Muscle layer of colon (tissue), 2 donors: ENCODE measurements around the gene SCTR.

Source experiments
- H3K27ac ChIP-seq: one replicate; pipeline ENCODE4 v1.7.0; 2013; ENCODE audit warnings: low read depth, mild to moderate bottlenecking, low read length, moderate library complexity
- H3K27me3 ChIP-seq, 2 donors: one replicate each; pipeline ENCODE4 v1.7.0; 2013; ENCODE audit warnings: low read length in 2 of 2, mild to moderate bottlenecking in 2 of 2; ENCODE audit not compliant: insufficient read depth in 2 of 2, control insufficient read depth in 1 of 2
- H3K36me3 ChIP-seq: one replicate; pipeline ENCODE4 v1.7.0; 2013; ENCODE audit warnings: mild to moderate bottlenecking, low read length; ENCODE audit not compliant: insufficient read depth
- H3K4me1 ChIP-seq: one replicate; pipeline ENCODE4 v1.7.0; 2013; ENCODE audit warnings: mild to moderate bottlenecking, low read length; ENCODE audit not compliant: insufficient read depth
- H3K4me3 ChIP-seq, 2 donors: one replicate each; pipeline ENCODE4 v1.7.0; 2013; ENCODE audit warnings: low read length in 2 of 2, low read depth in 1 of 2, mild to moderate bottlenecking in 1 of 2, moderate library complexity in 1 of 2
- H3K9ac ChIP-seq: one replicate; pipeline ENCODE4 v1.7.0; 2013; ENCODE audit warnings: low read length
- H3K9me3 ChIP-seq: one replicate; pipeline ENCODE4 v1.7.0; 2013; ENCODE audit warnings: mild to moderate bottlenecking, low read length
- donor health status: abdominal sarcoma.
- donor health status: Adenocarcinoma of cecum.

SCTR gene

DNA sequence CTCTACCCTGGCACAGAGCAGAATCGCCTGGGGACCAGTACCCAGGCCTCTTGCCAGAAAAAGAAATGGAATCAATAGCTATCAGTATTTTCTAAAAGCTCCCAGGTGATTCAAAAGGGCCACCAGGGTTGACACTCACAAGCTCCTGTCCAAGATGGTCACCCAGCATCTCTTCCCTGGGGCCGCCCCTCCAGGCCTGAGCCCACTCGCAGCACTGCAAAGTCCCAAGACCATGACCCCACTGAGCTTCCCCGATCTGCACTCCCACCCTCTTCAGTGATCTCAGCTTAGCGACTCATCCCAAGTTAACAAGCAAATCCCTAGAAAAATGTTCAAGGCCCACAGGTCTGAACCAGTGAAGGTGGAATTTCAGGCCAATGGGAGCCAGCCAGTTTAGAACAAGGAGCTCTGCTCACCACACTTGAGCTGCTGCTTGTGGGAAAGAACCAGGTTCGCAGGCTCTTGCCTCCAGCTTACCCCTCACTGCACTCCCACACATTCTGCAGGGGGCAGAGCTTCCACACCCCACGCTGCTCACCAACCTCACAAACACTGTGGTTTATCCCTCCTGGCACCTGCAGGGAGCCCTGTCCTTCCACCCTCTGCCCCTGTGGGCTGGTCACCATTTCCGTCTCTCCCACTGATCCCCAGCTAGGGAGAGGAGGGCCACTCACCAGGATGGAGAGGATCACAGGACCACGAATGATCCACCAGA lies 72.8 kb downstream of the SCTR start:
- H3K4me3 ChIP-seq = no peak overlapping the region
- peaks cover 0 to 5% of the 10 kb centered on the region in 2 donors for H3K27me3 ChIP-seq
- no peak overlapping the region for H3K9ac ChIP-seq
- no peaks in the 10 kb centered on the region for H3K36me3 ChIP-seq
- no peaks in the 10 kb centered on the region for H3K4me1 ChIP-seq
- H3K9me3 ChIP-seq = no peaks in the 10 kb centered on the region
- H3K27ac ChIP-seq = no peak overlapping the region

DNA sequence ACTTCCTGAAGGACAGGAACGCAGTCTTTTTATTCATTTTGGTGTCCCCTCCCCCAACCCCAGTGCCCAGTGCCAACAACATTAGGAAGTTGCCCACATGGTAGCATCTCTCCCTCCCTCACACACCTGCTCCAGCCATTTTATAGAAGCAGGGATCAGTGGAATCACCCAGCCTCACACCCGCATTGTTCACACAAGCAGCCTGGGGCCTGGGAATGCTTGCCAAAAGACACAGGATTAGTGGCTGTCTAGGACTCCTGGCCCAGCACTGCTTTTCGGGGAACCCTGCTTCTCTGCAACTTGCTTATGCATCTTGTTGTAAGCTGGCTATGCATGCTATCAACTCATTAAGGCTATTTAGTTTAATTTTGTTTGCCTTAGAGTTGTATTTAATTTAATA lies 74.8 kb downstream of the SCTR start:
- no peaks in the 10 kb centered on the region for H3K4me1 ChIP-seq
- H3K36me3 ChIP-seq = no peaks in the 10 kb centered on the region
- H3K9ac ChIP-seq = no peak overlapping the region
- no peak overlapping the region for H3K27ac ChIP-seq
- H3K9me3 ChIP-seq = no peaks in the 10 kb centered on the region
- peaks cover 0 to 5% of the 10 kb centered on the region in 2 donors for H3K27me3 ChIP-seq
- no peak overlapping the region for H3K4me3 ChIP-seq

DNA sequence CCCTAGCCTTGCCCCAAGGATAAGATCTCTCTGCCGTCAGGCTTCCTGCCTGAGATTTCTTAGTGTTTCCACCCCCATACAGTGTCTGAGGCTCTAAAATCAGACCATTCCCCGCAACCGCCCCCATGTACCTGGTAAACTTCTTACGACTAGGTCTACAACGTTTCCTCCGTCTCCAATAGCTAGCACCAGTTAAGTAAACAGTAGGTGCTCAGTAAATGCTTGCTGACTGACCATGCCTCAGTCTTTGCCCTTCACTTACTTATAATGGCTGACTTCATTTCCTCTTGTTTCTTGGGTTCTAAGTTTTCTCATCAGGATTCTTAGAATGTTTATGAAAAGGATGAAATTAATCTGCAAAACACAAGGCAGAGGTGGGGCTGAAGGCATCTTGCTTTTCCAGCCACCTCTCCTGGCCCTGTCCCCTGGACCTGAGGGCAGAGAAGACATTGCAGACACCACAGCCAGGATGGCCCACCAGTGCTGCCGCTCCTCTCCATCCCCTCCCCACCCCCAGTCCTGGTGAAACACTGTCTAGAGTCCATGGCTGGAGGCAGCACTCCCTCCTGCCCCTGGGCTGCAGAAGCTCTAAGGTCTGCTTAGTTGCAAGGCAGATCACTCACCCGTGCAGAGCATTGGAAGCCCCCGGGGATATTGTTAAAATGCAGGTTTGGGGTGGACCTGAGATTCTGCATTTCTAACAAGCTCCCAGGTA lies 75.7 kb downstream of the SCTR start:
- Histone ChIP-seq H3K27me3 (peaks cover 0 to 5% of the 10 kb centered on the region in 2 donors), H3K4me3 (no peak overlapping the region), H3K27ac (no peak overlapping the region), H3K9ac (no peak overlapping the region), H3K36me3 (no peaks in the 10 kb centered on the region), H3K4me1 (no peaks in the 10 kb centered on the region), H3K9me3 (no peaks in the 10 kb centered on the region)

DNA sequence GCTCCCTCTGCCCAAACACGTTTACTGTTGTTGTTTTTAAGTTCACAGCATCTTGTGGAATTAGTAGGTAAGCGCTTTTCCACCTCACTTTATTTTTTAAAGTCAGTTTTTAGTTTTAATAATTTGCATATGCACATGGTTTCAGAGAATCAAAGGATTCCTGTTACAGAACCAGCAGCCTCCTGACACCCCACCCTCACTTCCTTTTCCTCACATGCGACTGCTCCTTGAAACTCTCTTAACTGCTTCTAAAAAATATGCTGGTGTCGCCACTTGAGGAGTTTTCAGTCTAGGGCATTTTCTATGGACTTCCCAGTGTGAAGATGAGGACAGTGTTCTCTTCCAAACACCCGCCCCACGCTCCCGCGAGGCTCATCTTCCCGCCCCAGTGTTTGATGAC lies 78.2 kb downstream of the SCTR start:
- H3K36me3 ChIP-seq = no peaks in the 10 kb centered on the region
- H3K27ac ChIP-seq = no peak overlapping the region
- H3K4me1 ChIP-seq = no peaks in the 10 kb centered on the region
- no peaks in the 10 kb centered on the region for H3K27me3 ChIP-seq
- H3K4me3 ChIP-seq = no peak overlapping the region
- no peaks in the 10 kb centered on the region for H3K9me3 ChIP-seq
- H3K9ac ChIP-seq = no peak overlapping the region

DNA sequence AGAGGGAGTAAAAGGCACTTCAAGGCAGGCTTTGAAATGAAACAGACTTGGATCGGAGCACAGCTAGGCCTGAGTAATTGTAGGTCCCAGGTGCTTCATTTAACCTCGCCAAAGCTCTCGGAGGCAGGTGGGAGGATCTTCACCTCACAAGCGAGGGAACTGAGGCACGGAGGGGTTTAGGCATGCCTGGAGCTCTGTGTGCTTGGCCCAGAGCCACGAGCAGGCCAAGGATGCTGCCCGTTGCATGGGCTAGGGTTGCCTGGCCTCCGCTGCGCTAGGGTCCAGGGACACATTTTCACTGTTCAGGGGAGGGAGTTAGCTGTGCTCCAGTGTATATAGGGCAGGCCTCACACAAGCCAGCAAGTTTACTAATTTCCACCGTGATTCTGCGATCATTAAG lies 81.4 kb downstream of the SCTR start:
- Histone ChIP-seq H3K4me1 (no peaks in the 10 kb centered on the region), H3K36me3 (no peaks in the 10 kb centered on the region), H3K27ac (no peak overlapping the region), H3K9me3 (no peaks in the 10 kb centered on the region), H3K27me3 (no peaks in the 10 kb centered on the region), H3K4me3 (no peak overlapping the region), H3K9ac (no peak overlapping the region)

DNA sequence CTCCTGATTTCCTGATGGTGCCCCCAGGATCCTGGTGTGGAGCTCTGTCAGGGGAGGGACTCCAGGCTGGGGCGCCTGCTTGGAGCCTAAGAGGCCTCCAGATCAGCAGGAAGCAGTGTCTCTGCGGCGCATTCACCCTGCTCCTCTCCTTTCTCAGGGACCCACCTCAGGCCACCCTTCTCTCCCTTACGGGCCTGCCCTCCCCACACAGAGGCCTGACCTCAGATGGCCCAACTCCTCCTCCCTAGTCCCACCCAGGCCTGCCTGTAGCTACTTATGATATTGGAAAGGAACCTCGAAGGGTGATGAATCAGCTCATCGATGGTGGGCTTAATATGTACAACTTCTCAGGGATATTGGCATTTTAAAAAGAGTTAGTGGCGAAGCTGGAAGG lies 82.1 kb downstream of the SCTR start:
- Histone ChIP-seq H3K4me3 (no peak overlapping the region), H3K27ac (no peak overlapping the region), H3K9ac (no peak overlapping the region)

DNA sequence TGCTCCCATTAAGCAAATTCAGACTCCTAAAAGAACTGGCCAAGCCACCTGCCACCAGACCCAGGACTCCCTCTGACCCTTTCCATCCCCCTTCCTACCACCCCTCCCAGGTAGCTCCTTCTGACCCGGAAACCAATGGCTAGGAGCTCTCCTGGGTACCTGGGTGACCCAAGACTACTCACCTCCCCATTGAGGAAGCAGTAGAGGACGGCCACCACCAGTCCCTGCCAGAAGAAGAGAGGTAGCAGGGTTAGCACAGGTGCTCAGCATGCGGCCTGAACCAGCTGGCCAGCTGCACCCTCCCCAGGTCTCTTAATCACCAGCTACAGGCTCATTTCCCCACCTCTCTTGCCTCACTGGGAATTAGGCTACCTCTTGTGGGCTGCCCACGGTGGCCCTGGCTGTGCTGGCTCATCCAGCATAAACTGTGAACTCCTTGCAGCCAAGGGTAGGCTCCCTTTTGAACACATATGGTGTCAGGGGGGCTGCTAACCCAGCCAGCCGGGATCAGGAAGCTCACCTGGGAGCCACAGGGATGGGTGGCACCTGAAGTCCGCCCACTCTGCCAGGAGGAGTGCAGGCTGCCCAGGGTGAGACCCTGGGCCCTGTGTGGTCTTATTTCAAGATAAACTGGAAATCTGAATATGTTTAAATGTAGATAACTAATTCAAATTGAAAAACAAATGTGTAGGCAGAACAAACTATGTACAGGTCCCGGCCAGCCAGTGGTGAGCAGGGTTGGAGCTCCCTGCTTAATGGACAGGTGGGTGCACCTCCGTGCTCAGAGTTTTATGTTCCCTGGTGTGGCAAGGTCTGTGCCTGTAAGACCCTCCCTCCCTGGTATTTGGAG lies 82.7 kb downstream of the SCTR start:
- Histone ChIP-seq H3K4me3 (no peak overlapping the region), H3K4me1 (no peaks in the 10 kb centered on the region), H3K9ac (no peak overlapping the region), H3K36me3 (no peaks in the 10 kb centered on the region), H3K27me3 (no peaks in the 10 kb centered on the region), H3K9me3 (no peaks in the 10 kb centered on the region), H3K27ac (no peak overlapping the region)

More for the DNA sequence above, 82.1 kb downstream of the SCTR start:
- Histone ChIP-seq H3K9me3 (no peaks in the 10 kb centered on the region), H3K4me1 (no peaks in the 10 kb centered on the region), H3K36me3 (no peaks in the 10 kb centered on the region), H3K27me3 (no peaks in the 10 kb centered on the region)

DNA sequence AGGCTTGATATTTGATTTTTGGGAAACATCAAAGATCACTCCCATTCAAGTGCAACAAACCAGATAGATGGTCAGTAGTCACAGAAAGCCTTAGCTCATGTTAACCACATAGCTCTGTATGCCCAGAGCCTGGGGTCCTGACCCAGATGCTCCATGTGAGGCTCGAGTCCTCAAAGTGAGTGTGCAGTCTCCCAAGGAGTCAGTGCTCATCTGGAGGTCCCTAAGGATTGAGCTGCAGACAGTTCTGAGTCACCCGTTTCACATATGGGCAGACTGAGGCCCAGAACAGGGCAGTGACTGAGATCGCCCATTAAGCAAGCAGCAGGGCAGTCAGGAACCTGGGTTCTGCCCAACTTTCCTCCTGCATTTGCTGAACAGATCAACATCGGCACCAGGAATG lies 83.4 kb downstream of the SCTR start:
- Histone ChIP-seq H3K4me3 (no peak overlapping the region), H3K27me3 (no peaks in the 10 kb centered on the region), H3K36me3 (no peaks in the 10 kb centered on the region), H3K27ac (no peak overlapping the region), H3K9ac (no peak overlapping the region), H3K4me1 (no peaks in the 10 kb centered on the region), H3K9me3 (no peaks in the 10 kb centered on the region)

DNA sequence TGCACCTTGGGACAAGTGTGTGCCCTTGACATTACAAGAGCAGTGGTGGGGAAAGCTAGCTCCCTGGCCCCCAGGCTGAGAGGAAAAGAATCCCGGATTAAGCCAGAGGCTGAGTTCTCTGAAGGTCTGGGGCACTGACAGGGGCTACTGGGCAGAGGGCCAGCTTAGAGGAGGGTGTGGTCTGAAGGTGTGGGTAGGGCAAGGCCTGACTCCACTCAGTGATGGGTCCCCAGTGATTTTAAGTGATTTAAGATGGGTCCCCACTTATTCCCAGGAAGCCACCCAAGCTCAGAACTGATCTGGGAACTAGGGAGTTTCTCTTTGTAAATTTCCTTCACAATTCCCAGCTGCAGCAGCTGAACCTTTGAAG lies 83.8 kb downstream of the SCTR start:
- H3K4me3 ChIP-seq = no peak overlapping the region
- no peak overlapping the region for H3K9ac ChIP-seq
- no peaks in the 10 kb centered on the region for H3K36me3 ChIP-seq
- no peaks in the 10 kb centered on the region for H3K9me3 ChIP-seq
- H3K4me1 ChIP-seq = no peaks in the 10 kb centered on the region
- H3K27me3 ChIP-seq = no peaks in the 10 kb centered on the region
- no peak overlapping the region for H3K27ac ChIP-seq

DNA sequence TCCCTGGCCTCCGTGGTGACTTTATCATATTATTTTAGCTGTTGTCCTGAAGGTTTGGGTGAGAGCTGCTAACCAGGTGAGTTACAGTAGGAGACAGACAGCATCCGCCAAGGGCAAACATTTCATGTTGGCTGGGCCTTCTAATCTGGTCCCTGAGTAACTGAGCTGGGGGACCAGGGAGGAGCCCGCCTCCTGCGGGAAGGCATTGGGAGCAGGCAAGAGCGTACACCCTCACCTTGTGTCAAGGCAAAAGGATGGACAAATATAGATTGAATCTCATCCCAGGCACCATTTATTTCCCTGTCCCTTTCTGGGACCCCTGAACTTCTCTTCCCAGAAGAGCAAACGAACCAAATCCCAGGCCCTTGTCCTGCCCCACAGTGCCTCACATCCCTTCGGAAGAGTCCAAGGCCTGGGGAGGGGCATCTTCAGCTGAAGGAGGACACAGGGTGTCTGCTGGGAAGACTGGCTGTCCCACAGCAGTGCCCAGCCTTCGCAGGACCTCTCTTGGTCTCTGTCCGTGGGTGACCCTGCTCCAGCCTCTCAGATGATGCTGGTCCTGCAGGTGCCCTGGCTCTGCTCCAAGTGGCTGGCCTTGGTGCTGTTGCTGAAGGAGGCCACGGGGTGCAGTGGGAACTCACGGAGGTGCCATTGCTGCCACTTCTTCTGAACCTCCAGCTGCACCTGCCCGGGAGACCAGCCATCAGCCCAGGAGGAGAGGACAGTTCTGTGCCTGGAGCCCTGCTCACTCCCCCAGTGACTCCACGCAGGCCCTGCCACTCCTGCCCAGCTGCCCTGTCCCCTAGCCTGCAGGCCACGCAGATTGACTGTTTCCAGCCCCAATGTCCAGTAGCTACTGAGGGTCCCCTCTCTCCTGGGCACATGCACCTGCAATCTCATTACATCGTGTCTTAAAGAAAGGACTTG lies 84.4 kb downstream of the SCTR start:
- Histone ChIP-seq H3K9me3 (no peaks in the 10 kb centered on the region), H3K4me3 (no peak overlapping the region), H3K4me1 (no peaks in the 10 kb centered on the region), H3K9ac (no peak overlapping the region), H3K36me3 (no peaks in the 10 kb centered on the region), H3K27ac (no peak overlapping the region), H3K27me3 (no peaks in the 10 kb centered on the region)
